MCF 10A (cell line): Measurements from ENCODE around the gene KDM3B. TPM values are rescaled to one million over a fixed set of nuclear protein-coding genes. Genes with fewer than 3 reads are reported as not detected.
A peak's percentile ranks its signal among the peaks of the same experiment; 100 is the strongest.

Source experiments
- BruUV-seq: library from RNA; stranded (reverse); fragments of 400-500 nt; replicated peaks from 2 replicates; lab custom pipeline; 2021; lab: Mats Ljungman, UMichigan
- CTCF ChIA-PET: fragments of 300-600 bp; sonication (Branson Sonifier 250); formaldehyde crosslinking; extraction: SDS; loops from one replicate; lab custom pipeline; 2021; ENCODE audit warnings: antibody characterized with exemption, inconsistent platforms; lab: Yijun Ruan, JAX
- POLR2A ChIA-PET: fragments of 300-600, 350-650 bp; sonication (Branson Sonifier 250); formaldehyde crosslinking; extraction: SDS; loops from one replicate; lab custom pipeline; 2020; ENCODE audit warnings: antibody characterized with exemption, inconsistent platforms; lab: Yijun Ruan, JAX
- DNase-seq: peaks from one replicate; pipeline ENCODE4 v3.0.0-alpha.2; 2018; ENCODE audit not compliant: unreplicated experiment
- H3K27ac Mint-ChIP-seq: one replicate; pipeline ENCODE4 v1.8.0; 2022; ENCODE audit warnings: mild to moderate bottlenecking, low read depth, mixed read lengths; ENCODE audit not compliant: unreplicated experiment
- H3K27me3 Mint-ChIP-seq: one replicate; pipeline ENCODE4 v1.8.0; 2022; ENCODE audit warnings: mixed read lengths; ENCODE audit not compliant: insufficient read depth, unreplicated experiment
- H3K36me3 Mint-ChIP-seq: one replicate; pipeline ENCODE4 v1.8.0; 2022; ENCODE audit warnings: mild to moderate bottlenecking, moderate library complexity, mixed read lengths; ENCODE audit not compliant: insufficient read depth, unreplicated experiment
- H3K4me1 Mint-ChIP-seq: one replicate; pipeline ENCODE4 v1.8.0; 2022; ENCODE audit warnings: mixed read lengths; ENCODE audit not compliant: insufficient read depth, unreplicated experiment
- H3K4me3 Mint-ChIP-seq: one replicate; pipeline ENCODE4 v1.8.0; 2022; ENCODE audit warnings: mild to moderate bottlenecking, moderate library complexity, mixed read lengths; ENCODE audit not compliant: unreplicated experiment
- H3K9me3 Mint-ChIP-seq: one replicate; pipeline ENCODE4 v1.8.0; 2022; ENCODE audit warnings: mixed read lengths; ENCODE audit not compliant: unreplicated experiment
- intact Hi-C: fragments of 100-400 bp; cut with micrococcal nuclease; formaldehyde crosslinking; loops from 2 replicates; pipeline ENCODE4 v1.14.1; 2022
- total RNA-seq: library from RNA; stranded (reverse); gene quantifications from 2 replicates; pipeline ENCODE4 v1.2.3, GENCODE V29; 2022
- TF ChIP-seq, protein P1 (sequence below): fragments of 200-600 bp; IDR thresholded peaks from one replicate; pipeline ENCODE4 v1.8.0; 2022; ENCODE audit warnings: antibody characterized with exemption, mild to moderate bottlenecking; ENCODE audit not compliant: unreplicated experiment

KDM3B gene
- total RNA-seq, 1 experiment from 2014 or later = 57.8 TPM

DNA sequence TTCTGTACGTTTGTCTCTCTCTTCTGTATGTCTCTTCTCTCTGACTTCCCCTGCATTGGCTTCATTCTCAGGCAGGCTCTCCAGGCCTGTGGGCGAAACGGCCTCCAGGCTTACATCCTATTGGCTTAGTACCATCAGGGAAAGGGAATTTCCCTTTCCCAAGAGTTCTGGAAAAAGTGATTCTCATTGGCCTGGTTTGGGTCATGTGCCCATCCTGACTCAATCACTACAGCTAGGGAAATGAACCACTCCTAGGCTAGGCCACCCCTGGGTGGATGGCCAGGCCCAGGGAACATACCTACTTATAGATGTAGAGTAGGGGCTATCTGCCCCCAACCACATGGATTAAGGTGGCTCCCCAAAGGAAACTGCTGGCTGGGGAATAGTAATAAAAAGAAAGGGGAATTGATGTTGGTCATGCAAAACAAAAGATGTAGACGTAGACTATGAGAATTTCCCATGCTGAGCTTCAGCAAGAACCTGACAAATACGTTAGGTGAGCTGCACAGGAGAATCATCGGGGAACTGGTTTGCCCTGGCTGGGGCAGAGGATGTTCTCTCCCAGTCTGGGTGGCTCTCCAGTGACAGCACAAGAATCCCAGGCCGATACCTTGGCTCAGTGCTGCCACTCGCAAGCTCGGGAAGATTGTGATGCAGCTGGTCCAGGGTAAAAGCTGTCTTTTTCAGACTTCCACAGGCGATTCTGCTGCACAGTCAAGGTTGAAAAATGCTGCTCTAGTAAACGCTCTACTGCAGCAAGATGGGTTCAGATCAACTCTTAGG lies 109.0 kb downstream of the KDM3B start:
- peak overlapping the region; percentile 28 for H3K27ac Mint-ChIP-seq

DNA sequence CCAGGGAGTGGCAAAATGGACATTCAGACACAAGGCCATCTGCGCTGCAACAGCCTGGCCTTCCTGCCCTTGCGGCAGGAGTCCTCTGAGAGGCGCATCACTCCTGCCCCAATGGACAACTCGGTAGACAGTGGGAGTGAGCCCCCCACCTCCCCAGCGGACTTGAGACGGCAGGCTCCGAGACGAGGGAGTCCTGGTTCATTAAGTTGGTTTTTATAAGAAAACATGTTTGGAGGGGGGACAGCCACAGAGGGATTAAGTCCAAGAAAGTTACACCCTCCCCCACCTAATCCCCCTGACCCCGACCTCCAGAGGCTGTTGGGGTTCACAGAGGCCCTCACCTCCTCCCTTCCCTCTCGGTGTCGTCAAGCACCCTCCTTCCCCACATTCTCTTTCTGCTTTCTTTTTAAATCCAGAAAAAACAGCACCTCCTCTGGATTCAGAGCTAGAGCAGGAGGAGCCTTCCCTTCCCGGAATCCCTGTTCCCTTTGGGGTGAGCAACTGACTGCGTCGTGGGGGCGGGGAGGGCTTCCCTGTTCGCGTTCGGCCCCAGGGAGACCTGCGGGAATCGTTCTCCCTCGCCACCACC lies 111.0 kb downstream of the KDM3B start:
- ChIA-PET POLR2A (interaction anchor here (0.6 to 15.2 kb wide), 16 partner anchors 13 to 285 kb away, joined by 3 to 626 read pairs (median 20); partner anchors contain the start of genes BRD8, ETF1, HSPA9 and KIF20A), CTCF (interaction anchor here (0.6 to 11.4 kb wide), 18 partner anchors 13 to 385 kb away, joined by 3 to 268 read pairs (median 12); partner anchors contain the start of genes ETF1 and KDM3B)
- Mint-ChIP-seq H3K9me3 (no peaks in the 10 kb centered on the region), H3K36me3 (peaks cover 46% of the 10 kb centered on the region), H3K27me3 (peaks cover 20% of the 10 kb centered on the region), H3K4me1 (peaks cover 41% of the 10 kb centered on the region), H3K4me3 (peak overlapping the region; percentile 78), H3K27ac (peak overlapping the region; percentile 93)
- TF ChIP-seq, protein P1, sequence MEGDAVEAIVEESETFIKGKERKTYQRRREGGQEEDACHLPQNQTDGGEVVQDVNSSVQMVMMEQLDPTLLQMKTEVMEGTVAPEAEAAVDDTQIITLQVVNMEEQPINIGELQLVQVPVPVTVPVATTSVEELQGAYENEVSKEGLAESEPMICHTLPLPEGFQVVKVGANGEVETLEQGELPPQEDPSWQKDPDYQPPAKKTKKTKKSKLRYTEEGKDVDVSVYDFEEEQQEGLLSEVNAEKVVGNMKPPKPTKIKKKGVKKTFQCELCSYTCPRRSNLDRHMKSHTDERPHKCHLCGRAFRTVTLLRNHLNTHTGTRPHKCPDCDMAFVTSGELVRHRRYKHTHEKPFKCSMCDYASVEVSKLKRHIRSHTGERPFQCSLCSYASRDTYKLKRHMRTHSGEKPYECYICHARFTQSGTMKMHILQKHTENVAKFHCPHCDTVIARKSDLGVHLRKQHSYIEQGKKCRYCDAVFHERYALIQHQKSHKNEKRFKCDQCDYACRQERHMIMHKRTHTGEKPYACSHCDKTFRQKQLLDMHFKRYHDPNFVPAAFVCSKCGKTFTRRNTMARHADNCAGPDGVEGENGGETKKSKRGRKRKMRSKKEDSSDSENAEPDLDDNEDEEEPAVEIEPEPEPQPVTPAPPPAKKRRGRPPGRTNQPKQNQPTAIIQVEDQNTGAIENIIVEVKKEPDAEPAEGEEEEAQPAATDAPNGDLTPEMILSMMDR = no peak
- no TSS peak for BruUV-seq
- DNase-seq = no peak
- intact Hi-C loops = loop anchor here (1.0 to 5.0 kb wide), 4 partner anchors 40 to 799 kb away; partner anchors contain the start of gene ETF1

More for the DNA sequence above, 109.0 kb downstream of the KDM3B start:
- peak; percentile 94 for DNase-seq
- peaks cover 2% of the 10 kb centered on the region for H3K27me3 Mint-ChIP-seq
- ChIA-PET CTCF (interaction anchor here (0.5 to 11.4 kb wide), 15 partner anchors 11 to 885 kb away, joined by 3 to 268 read pairs (median 4); partner anchors contain the start of gene ETF1), POLR2A (interaction anchor here (0.6 to 15.2 kb wide), 17 partner anchors 9 to 318 kb away, joined by 3 to 626 read pairs (median 4); partner anchors contain the start of genes BRD8, ETF1 and KIF20A)
- H3K9me3 Mint-ChIP-seq = no peaks in the 10 kb centered on the region
- intact Hi-C loops = loop anchor here (5.0 kb wide), 1 partner anchor 801 kb away; no protein-coding TSS in a partner anchor
- H3K36me3 Mint-ChIP-seq = peaks cover 27% of the 10 kb centered on the region
- TF ChIP-seq, protein P1 = no peak
- peaks cover 21% of the 10 kb centered on the region for H3K4me1 Mint-ChIP-seq
- BruUV-seq = no TSS peak
- no peak overlapping the region for H3K4me3 Mint-ChIP-seq

DNA sequence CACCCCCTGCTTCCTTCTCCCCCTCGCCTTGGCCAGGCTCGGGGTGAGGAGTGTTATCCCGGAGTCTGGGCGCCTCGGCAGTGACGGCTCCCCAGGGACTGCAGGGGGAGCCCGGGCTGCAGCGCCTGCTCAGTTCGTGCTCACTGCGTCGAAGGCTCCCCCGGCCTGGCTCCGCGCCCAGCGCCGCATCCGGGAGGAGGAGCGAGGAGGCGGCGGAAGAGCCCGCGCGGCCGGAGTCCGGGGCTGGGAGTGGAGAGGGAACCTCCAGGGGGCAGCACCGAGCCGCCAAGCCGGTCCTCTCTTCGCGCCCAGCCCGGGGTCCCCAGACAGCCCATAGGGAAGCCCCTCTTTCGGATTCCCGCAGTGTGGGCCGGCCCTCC lies 111.5 kb downstream of the KDM3B start:
- intact Hi-C loops = loop anchor here (1.0 to 5.0 kb wide), 4 partner anchors 39 to 798 kb away; partner anchors contain the start of gene ETF1
- POLR2A ChIA-PET = interaction anchor here (0.6 to 15.2 kb wide), 21 partner anchors 8 to 286 kb away, joined by 3 to 626 read pairs (median 11); partner anchors contain the start of genes BRD8, ETF1, HSPA9 and KIF20A
- BruUV-seq = no TSS peak
- peaks cover 51% of the 10 kb centered on the region for H3K36me3 Mint-ChIP-seq
- peak overlapping the region; percentile 93 for H3K27ac Mint-ChIP-seq
- H3K9me3 Mint-ChIP-seq = no peaks in the 10 kb centered on the region
- CTCF ChIA-PET = interaction anchor here (0.6 to 11.4 kb wide), 27 partner anchors 9 to 384 kb away, joined by 3 to 268 read pairs (median 4); partner anchors contain the start of genes ETF1 and KDM3B
- peaks cover 45% of the 10 kb centered on the region for H3K4me1 Mint-ChIP-seq
- DNase-seq = peak; percentile 98
- TF ChIP-seq, protein P1 = peak; percentile 97
- peak overlapping the region; percentile 78 for H3K4me3 Mint-ChIP-seq
- H3K27me3 Mint-ChIP-seq = peaks cover 20% of the 10 kb centered on the region
